D721Med (cell line): Measurements from ENCODE around the gene NFATC3.

Experiments used
- DNase-seq: peaks from one replicate; pipeline ENCODE4 v3.0.0; 2011; ENCODE audit warnings: low spot score; ENCODE audit not compliant: insufficient read length
- FAIRE-seq: peaks from 2 replicates; lab custom pipeline; 2011; peaks lifted over from hg19 to GRCh38; lab: Jason Lieb, UNC
- CTCF ChIP-seq: IDR thresholded peaks from 2 replicates; pipeline ENCODE4 v1.5.1; 2012; ENCODE audit warnings: mild to moderate bottlenecking, control low read depth; ENCODE audit not compliant: insufficient read depth; ENCODE audit errors: missing control alignments

Gene NFATC3

GRCh38 chr16:68049449-68049848, 35.7 kb upstream of the NFATC3 start:
- FAIRE-seq, result no peak
- DNase-seq, result no peak
- TF ChIP-seq CTCF, result no peak

- no peak for DNase-seq
- TF ChIP-seq CTCF, result no peak
- FAIRE-seq, result no peak
These were observed 29.8 kb upstream of the NFATC3 start for GRCh38 chr16:68055395-68055794.

- DNase-seq (no peak), FAIRE-seq (no peak)
- TF ChIP-seq CTCF, result no peak
These were observed 25.4 kb upstream of the NFATC3 start for GRCh38 chr16:68059804-68060203.

GRCh38 chr16:68061396-68061795, 23.8 kb upstream of the NFATC3 start:
- DNase-seq (no peak), FAIRE-seq (no peak)
- TF ChIP-seq CTCF, result no peak

GRCh38 chr16:68062910-68063393, 22.2 kb upstream of the NFATC3 start:
- TF ChIP-seq CTCF, result no peak
- FAIRE-seq (no peak), DNase-seq (no peak)

- TF ChIP-seq CTCF, result peak; percentile 72
- FAIRE-seq (no peak), DNase-seq (no peak)
These were observed 20.3 kb upstream of the NFATC3 start for GRCh38 chr16:68064791-68065365.

- FAIRE-seq (no peak), DNase-seq (no peak)
- TF ChIP-seq CTCF, result no peak
These were observed 19.4 kb upstream of the NFATC3 start for GRCh38 chr16:68065716-68066305.
